SK-N-SH (cell line): Measurements from ENCODE around the gene RNF111. TPM values are rescaled to one million over a fixed set of nuclear protein-coding genes. Genes with fewer than 3 reads are reported as not detected.

Source experiments
- CTCF ChIA-PET: fragments of 300-600, 350-600 bp; formaldehyde crosslinking; extraction: SDS; loops from one replicate; lab custom pipeline; 2021; lab: Yijun Ruan, JAX
- POLR2A ChIA-PET: fragments of 350-600 bp; sonication (Branson Sonifier 250); formaldehyde crosslinking; extraction: SDS; loops from one replicate; lab custom pipeline; 2020; ENCODE audit warnings: antibody characterized with exemption, inconsistent platforms; lab: Yijun Ruan, JAX
- DNase-seq: peaks from one replicate; pipeline ENCODE4 v3.0.0; 2012
- H2AFZ ChIP-seq: fragments of 200-600 bp; sonication (generic); 2 replicates; pipeline ENCODE4 v1.8.1; 2016; ENCODE audit warnings: antibody characterized with exemption, mild to moderate bottlenecking, low read depth
- H3F3A ChIP-seq: fragments of 200-600 bp; sonication (generic); replicated peaks from 2 replicates; pipeline ENCODE3; 2016; ENCODE audit warnings: antibody characterized with exemption, mild to moderate bottlenecking; ENCODE audit not compliant: insufficient read depth
- H3K27ac ChIP-seq, 2 experiments: fragments of 200-500 bp in 1 of 2; fragments of 200-600 bp in 1 of 2; sonication (Bioruptor generic) in 1 of 2; sonication (generic), shearing (Covaris generic) in 1 of 2; 2 replicates each; pipeline versions ENCODE4 v1.5.1 to v1.6.1; 2014 to 2016; ENCODE audit warnings: low read depth in 2 of 2, inconsistent platforms in 1 of 2, low read length in 1 of 2, mild to moderate bottlenecking in 1 of 2, mixed read lengths in 1 of 2
- H3K27me3 ChIP-seq: fragments of 200-600 bp; sonication (generic), shearing (Covaris generic); 2 replicates; pipeline ENCODE4 v1.6.1; 2016; ENCODE audit warnings: mixed run types; ENCODE audit not compliant: insufficient read depth
- H3K36me3 ChIP-seq, 2 experiments: fragments of 200-500 bp in 1 of 2; fragments of 200-600 bp in 1 of 2; sonication (Bioruptor generic) in 1 of 2; sonication (generic) in 1 of 2; replicated peaks in 1 of 2; 2 replicates each; pipeline versions ENCODE3 to v1.5.1; 2014 to 2016; ENCODE audit warnings: low read length in 1 of 2, mild to moderate bottlenecking in 1 of 2; ENCODE audit not compliant: insufficient read depth in 2 of 2, control insufficient read depth in 1 of 2
- H3K4me1 ChIP-seq, 2 experiments: fragments of 200-500 bp in 1 of 2; fragments of 200-600 bp in 1 of 2; sonication (Bioruptor generic) in 1 of 2; sonication (generic), shearing (Covaris generic) in 1 of 2; 2 replicates each; pipeline versions ENCODE4 v1.5.1 to v1.6.1; 2014 to 2016; ENCODE audit warnings: low read depth in 1 of 2, low read length in 1 of 2, mixed run types in 1 of 2; ENCODE audit not compliant: insufficient read depth in 2 of 2, control insufficient read depth in 1 of 2
- H3K4me2 ChIP-seq: fragments of 200-600 bp; sonication (generic), shearing (Covaris generic); 2 replicates; pipeline ENCODE4 v1.6.1; 2017; ENCODE audit warnings: mixed run types
- H3K4me3 ChIP-seq, 2 experiments: fragments of 200-500 bp in 1 of 2; fragments of 200-600 bp in 1 of 2; sonication (Bioruptor generic) in 1 of 2; sonication (generic), shearing (Covaris generic) in 1 of 2; 2 replicates each; pipeline versions ENCODE4 v1.5.1 to v1.8.1; 2014 to 2016; ENCODE audit warnings: low read depth in 2 of 2, inconsistent platforms in 1 of 2, low read length in 1 of 2, mild to moderate bottlenecking in 1 of 2, mixed read lengths in 1 of 2, moderate library complexity in 1 of 2
- H3K79me2 ChIP-seq: fragments of 200-600 bp; sonication (generic); 2 replicates; pipeline ENCODE4 v1.8.1; 2017; ENCODE audit warnings: mild to moderate bottlenecking; ENCODE audit not compliant: insufficient read depth
- H3K9ac ChIP-seq: fragments of 200-600 bp; sonication (generic); 2 replicates; pipeline ENCODE4 v1.6.1; 2017; ENCODE audit warnings: mixed run types
- H3K9me2 ChIP-seq: fragments of 200-600 bp; sonication (generic); 2 replicates; pipeline ENCODE4 v1.6.1; 2017; ENCODE audit warnings: mixed run types
- H3K9me3 ChIP-seq: fragments of 200-600 bp; sonication (generic); 2 replicates; pipeline ENCODE4 v1.6.1; 2017; ENCODE audit warnings: mixed run types, mild to moderate bottlenecking, moderate library complexity
- H4K20me1 ChIP-seq: fragments of 200-600 bp; sonication (generic); 2 replicates; pipeline ENCODE4 v1.6.1; 2017; ENCODE audit warnings: mild to moderate bottlenecking, mixed run types; ENCODE audit not compliant: insufficient read depth
- EP300 ChIP-seq, 2 experiments: IDR thresholded peaks; 2 replicates each; pipeline versions ENCODE4 v1.4.0 to v1.6.1; 2012; ENCODE audit warnings: borderline replicate concordance in 1 of 2, low read depth in 1 of 2, low read length in 1 of 2
- EZH2phosphoT487 ChIP-seq: fragments of 200-600 bp; sonication (generic); IDR thresholded peaks from 2 replicates; pipeline ENCODE4 v1.6.1; 2017; ENCODE audit warnings: low read depth, mixed run types, mild to moderate bottlenecking, antibody characterized with exemption, moderate library complexity, borderline replicate concordance
- FOXJ3 ChIP-seq: sonication (generic); formaldehyde crosslinking; IDR thresholded peaks from 2 replicates; pipeline ENCODE4 v1.5.1; 2020; ENCODE audit warnings: mild to moderate bottlenecking, missing genetic modification reagents
- GABPA ChIP-seq: IDR thresholded peaks from 2 replicates; pipeline ENCODE4 v1.4.0; 2012; ENCODE audit warnings: low read depth, mild to moderate bottlenecking
- MXI1 ChIP-seq: IDR thresholded peaks from 2 replicates; pipeline ENCODE4 v1.6.1; 2012; ENCODE audit warnings: mild to moderate bottlenecking, low read depth, low read length, improper control_type of control experiment
- NFIC ChIP-seq: IDR thresholded peaks from 2 replicates; pipeline ENCODE4 v1.4.0; 2012; ENCODE audit warnings: borderline replicate concordance
- NRF1 ChIP-seq: IDR thresholded peaks from 2 replicates; pipeline ENCODE4 v1.6.1; 2012; ENCODE audit warnings: low read depth, mild to moderate bottlenecking, low read length
- RAD21 ChIP-seq: IDR thresholded peaks from 2 replicates; pipeline ENCODE4 v1.6.1; 2012; ENCODE audit warnings: mild to moderate bottlenecking, low read length
- SIN3A ChIP-seq: IDR thresholded peaks from 2 replicates; pipeline ENCODE4 v1.6.1; 2012; ENCODE audit warnings: low read depth, mild to moderate bottlenecking, low read length, moderate library complexity, borderline replicate concordance
- SMC3 ChIP-seq: IDR thresholded peaks from 2 replicates; pipeline ENCODE4 v1.6.1; 2012; ENCODE audit warnings: low read depth, low read length, improper control_type of control experiment
- TAF1 ChIP-seq: IDR thresholded peaks from 2 replicates; pipeline ENCODE4 v1.6.1; 2012; ENCODE audit warnings: low read depth, mild to moderate bottlenecking, low read length, moderate library complexity, borderline replicate concordance
- TCF12 ChIP-seq: IDR thresholded peaks from 2 replicates; pipeline ENCODE4 v1.4.0; 2012
- TEAD4 ChIP-seq: IDR thresholded peaks from 2 replicates; pipeline ENCODE4 v1.4.0; 2012; ENCODE audit warnings: mild to moderate bottlenecking, borderline replicate concordance; ENCODE audit not compliant: insufficient read depth
- polyA plus RNA-seq, 3 experiments: library from polyadenylated mRNA; depleted of rRNA; stranded (reverse); fragments of >200 nt; gene quantifications; 2 replicates each; pipeline ENCODE4 v1.2.3, GENCODE V29; 2012
- TF ChIP-seq, protein P1 (sequence below): fragments of 150-350 bp; IDR thresholded peaks from 2 replicates; pipeline ENCODE4 v1.6.1; 2017; ENCODE audit warnings: antibody characterized with exemption, low read length, low read depth, borderline replicate concordance
- TF ChIP-seq, protein P2 (sequence below): IDR thresholded peaks from 2 replicates; pipeline ENCODE4 v1.4.0; 2012; ENCODE audit warnings: low read depth, borderline replicate concordance
- TF ChIP-seq, protein P3 (sequence below): IDR thresholded peaks from 2 replicates; pipeline ENCODE4; 2012
- TF ChIP-seq, protein P4 (sequence below): fragments of 150-350 bp; IDR thresholded peaks from 2 replicates; pipeline ENCODE4 v1.6.1; 2016; ENCODE audit warnings: mild to moderate bottlenecking, low read depth, low read length
- TF ChIP-seq, protein P5 (sequence below): IDR thresholded peaks from 2 replicates; pipeline ENCODE4 v1.6.1; 2012; ENCODE audit warnings: mild to moderate bottlenecking, low read depth, low read length, moderate library complexity

The RNF111 gene
- polyA plus RNA-seq, 1 of the 3 experiments (the other 2 are of a cell fraction), result 16.5 TPM

DNA sequence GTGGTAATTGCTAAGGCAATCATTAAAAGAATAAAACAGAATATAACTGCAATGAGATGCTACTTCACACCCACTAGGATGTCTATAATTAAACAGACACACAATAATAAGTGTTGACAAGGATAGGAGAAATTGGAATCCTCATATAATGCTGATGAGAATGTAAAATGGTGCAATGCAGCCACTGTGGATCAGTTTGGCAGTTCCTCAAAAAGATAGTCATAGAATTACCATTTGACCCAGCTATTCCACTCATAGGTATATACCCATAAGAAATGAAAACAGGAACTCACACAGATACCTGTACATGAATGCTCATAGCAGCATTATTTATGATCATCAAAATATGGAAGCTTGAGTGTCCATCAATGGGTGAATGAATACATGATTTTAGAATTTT lies 9.6 kb upstream of the RNF111 start:
- Histone ChIP-seq H3K36me3 (no peaks in the 10 kb centered on the region), H3F3A (no peaks in the 10 kb centered on the region), H4K20me1 (no peaks in the 10 kb centered on the region), H2AFZ (no peak overlapping the region), H3K27me3 (no peaks in the 10 kb centered on the region), H3K4me3 (no peak overlapping the region), H3K4me2 (no peak overlapping the region), H3K27ac (no peak overlapping the region), H3K9me2 (no peaks in the 10 kb centered on the region), H3K4me1 (no peaks in the 10 kb centered on the region), H3K9me3 (no peaks in the 10 kb centered on the region), H3K79me2 (no peaks in the 10 kb centered on the region)
- POLR2A ChIA-PET, result no interaction called here
- DNase-seq, result no peak
- no peak for TF ChIP-seq MXI1
- TF ChIP-seq GABPA, result no peak
- no peak for TF ChIP-seq NFIC
- TF ChIP-seq TAF1, result no peak
- TF ChIP-seq, protein P1, sequence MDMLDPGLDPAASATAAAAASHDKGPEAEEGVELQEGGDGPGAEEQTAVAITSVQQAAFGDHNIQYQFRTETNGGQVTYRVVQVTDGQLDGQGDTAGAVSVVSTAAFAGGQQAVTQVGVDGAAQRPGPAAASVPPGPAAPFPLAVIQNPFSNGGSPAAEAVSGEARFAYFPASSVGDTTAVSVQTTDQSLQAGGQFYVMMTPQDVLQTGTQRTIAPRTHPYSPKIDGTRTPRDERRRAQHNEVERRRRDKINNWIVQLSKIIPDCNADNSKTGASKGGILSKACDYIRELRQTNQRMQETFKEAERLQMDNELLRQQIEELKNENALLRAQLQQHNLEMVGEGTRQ, result no peak
- TF ChIP-seq TEAD4, result no peak
- no peak for TF ChIP-seq NRF1
- TF ChIP-seq, protein P2, sequence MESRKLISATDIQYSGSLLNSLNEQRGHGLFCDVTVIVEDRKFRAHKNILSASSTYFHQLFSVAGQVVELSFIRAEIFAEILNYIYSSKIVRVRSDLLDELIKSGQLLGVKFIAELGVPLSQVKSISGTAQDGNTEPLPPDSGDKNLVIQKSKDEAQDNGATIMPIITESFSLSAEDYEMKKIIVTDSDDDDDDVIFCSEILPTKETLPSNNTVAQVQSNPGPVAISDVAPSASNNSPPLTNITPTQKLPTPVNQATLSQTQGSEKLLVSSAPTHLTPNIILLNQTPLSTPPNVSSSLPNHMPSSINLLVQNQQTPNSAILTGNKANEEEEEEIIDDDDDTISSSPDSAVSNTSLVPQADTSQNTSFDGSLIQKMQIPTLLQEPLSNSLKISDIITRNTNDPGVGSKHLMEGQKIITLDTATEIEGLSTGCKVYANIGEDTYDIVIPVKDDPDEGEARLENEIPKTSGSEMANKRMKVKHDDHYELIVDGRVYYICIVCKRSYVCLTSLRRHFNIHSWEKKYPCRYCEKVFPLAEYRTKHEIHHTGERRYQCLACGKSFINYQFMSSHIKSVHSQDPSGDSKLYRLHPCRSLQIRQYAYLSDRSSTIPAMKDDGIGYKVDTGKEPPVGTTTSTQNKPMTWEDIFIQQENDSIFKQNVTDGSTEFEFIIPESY, result no peak
- TF ChIP-seq, protein P3, sequence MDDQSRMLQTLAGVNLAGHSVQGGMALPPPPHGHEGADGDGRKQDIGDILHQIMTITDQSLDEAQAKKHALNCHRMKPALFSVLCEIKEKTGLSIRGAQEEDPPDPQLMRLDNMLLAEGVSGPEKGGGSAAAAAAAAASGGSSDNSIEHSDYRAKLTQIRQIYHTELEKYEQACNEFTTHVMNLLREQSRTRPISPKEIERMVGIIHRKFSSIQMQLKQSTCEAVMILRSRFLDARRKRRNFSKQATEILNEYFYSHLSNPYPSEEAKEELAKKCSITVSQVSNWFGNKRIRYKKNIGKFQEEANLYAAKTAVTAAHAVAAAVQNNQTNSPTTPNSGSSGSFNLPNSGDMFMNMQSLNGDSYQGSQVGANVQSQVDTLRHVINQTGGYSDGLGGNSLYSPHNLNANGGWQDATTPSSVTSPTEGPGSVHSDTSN, result no peak
- TF ChIP-seq EP300 (IDR thresholded peaks at IDR 0.05; ENCODE audit: borderline replicate concordance in 1 of 2, low read depth in 1 of 2, low read length in 1 of 2), result no peak
- TF ChIP-seq SMC3, result no peak
- TF ChIP-seq, protein P4, sequence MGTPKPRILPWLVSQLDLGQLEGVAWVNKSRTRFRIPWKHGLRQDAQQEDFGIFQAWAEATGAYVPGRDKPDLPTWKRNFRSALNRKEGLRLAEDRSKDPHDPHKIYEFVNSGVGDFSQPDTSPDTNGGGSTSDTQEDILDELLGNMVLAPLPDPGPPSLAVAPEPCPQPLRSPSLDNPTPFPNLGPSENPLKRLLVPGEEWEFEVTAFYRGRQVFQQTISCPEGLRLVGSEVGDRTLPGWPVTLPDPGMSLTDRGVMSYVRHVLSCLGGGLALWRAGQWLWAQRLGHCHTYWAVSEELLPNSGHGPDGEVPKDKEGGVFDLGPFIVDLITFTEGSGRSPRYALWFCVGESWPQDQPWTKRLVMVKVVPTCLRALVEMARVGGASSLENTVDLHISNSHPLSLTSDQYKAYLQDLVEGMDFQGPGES, result no peak
- TF ChIP-seq EZH2phosphoT487, result no peak
- no peak for TF ChIP-seq SIN3A
- TF ChIP-seq, protein P5, sequence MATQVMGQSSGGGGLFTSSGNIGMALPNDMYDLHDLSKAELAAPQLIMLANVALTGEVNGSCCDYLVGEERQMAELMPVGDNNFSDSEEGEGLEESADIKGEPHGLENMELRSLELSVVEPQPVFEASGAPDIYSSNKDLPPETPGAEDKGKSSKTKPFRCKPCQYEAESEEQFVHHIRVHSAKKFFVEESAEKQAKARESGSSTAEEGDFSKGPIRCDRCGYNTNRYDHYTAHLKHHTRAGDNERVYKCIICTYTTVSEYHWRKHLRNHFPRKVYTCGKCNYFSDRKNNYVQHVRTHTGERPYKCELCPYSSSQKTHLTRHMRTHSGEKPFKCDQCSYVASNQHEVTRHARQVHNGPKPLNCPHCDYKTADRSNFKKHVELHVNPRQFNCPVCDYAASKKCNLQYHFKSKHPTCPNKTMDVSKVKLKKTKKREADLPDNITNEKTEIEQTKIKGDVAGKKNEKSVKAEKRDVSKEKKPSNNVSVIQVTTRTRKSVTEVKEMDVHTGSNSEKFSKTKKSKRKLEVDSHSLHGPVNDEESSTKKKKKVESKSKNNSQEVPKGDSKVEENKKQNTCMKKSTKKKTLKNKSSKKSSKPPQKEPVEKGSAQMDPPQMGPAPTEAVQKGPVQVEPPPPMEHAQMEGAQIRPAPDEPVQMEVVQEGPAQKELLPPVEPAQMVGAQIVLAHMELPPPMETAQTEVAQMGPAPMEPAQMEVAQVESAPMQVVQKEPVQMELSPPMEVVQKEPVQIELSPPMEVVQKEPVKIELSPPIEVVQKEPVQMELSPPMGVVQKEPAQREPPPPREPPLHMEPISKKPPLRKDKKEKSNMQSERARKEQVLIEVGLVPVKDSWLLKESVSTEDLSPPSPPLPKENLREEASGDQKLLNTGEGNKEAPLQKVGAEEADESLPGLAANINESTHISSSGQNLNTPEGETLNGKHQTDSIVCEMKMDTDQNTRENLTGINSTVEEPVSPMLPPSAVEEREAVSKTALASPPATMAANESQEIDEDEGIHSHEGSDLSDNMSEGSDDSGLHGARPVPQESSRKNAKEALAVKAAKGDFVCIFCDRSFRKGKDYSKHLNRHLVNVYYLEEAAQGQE, result no peak
- no peak for TF ChIP-seq FOXJ3 (CRISPR knock-in tag)
- no peak for TF ChIP-seq RAD21
- TF ChIP-seq TCF12, result no peak
- TF ChIP-seq, all 33 proteins: peak for 0
- H3K9ac ChIP-seq, result no peak overlapping the region
- CTCF ChIA-PET, result interaction anchor here (1.6 to 3.7 kb wide), 2 partner anchors 516 to 551 kb away, joined by 6 to 18 read pairs; no protein-coding TSS in a partner anchor
